ENCODE results near the gene TBC1D19.
A peak's percentile ranks its signal among the peaks of the same experiment; 100 is the strongest.

TBC1D19 gene

GRCh38 chr4:26741491-26741871, 157.6 kb downstream of the TBC1D19 start:
- no peak for DNase-seq

GRCh38 chr4:26746802-26747213, 162.9 kb downstream of the TBC1D19 start:
- no peak for DNase-seq

- no peak for DNase-seq
Measured at GRCh38 chr4:26748811-26749210, 164.9 kb downstream of the TBC1D19 start.

- no peak for DNase-seq
Measured at GRCh38 chr4:26749867-26750266, 166.0 kb downstream of the TBC1D19 start.

GRCh38 chr4:26751004-26751403, 167.1 kb downstream of the TBC1D19 start:
- no peak for DNase-seq

- no peak for DNase-seq
Measured at GRCh38 chr4:26751838-26752237, 168.0 kb downstream of the TBC1D19 start.

GRCh38 chr4:26753187-26753586, 169.3 kb downstream of the TBC1D19 start:
- no peak for DNase-seq

GRCh38 chr4:26753617-26754016, 169.7 kb downstream of the TBC1D19 start:
- no peak for DNase-seq

- DNase-seq: no peak
Measured at GRCh38 chr4:26757751-26758150, 173.9 kb downstream of the TBC1D19 start.

- no peak for DNase-seq
Measured at GRCh38 chr4:26758899-26759298, 175.0 kb downstream of the TBC1D19 start.

- no peak for DNase-seq
Measured at GRCh38 chr4:26762650-26763049, 178.8 kb downstream of the TBC1D19 start.

GRCh38 chr4:26763063-26763462, 179.2 kb downstream of the TBC1D19 start:
- DNase-seq: no peak

GRCh38 chr4:26763648-26764047, 179.8 kb downstream of the TBC1D19 start:
- no peak for DNase-seq

- DNase-seq: no peak
Measured at GRCh38 chr4:26764231-26764630, 180.3 kb downstream of the TBC1D19 start.

GRCh38 chr4:26765515-26765914, 181.6 kb downstream of the TBC1D19 start:
- no peak for DNase-seq

- DNase-seq: peak; percentile 28
Measured at GRCh38 chr4:26766141-26766540, 182.3 kb downstream of the TBC1D19 start.

GRCh38 chr4:26772096-26772873, 188.4 kb downstream of the TBC1D19 start:
- no peak for DNase-seq

GRCh38 chr4:26779224-26779623, 195.3 kb downstream of the TBC1D19 start:
- no peak for DNase-seq

- DNase-seq: no peak
Measured at GRCh38 chr4:26779674-26780073, 195.8 kb downstream of the TBC1D19 start.

GRCh38 chr4:26780539-26780938, 196.7 kb downstream of the TBC1D19 start:
- DNase-seq: no peak

GRCh38 chr4:26782168-26782829, 198.4 kb downstream of the TBC1D19 start:
- no peak for DNase-seq

GRCh38 chr4:26782830-26783202, 198.9 kb downstream of the TBC1D19 start:
- DNase-seq: no peak

- no peak for DNase-seq
Measured at GRCh38 chr4:26784207-26784865, 200.5 kb downstream of the TBC1D19 start.

- DNase-seq: no peak
Measured at GRCh38 chr4:26785312-26785711, 201.4 kb downstream of the TBC1D19 start.

Measured in CD4-positive, alpha-beta T cell treated with Interleukin-15 for 1 hour (primary cell).